HG03280 (cell line): Measurements from ENCODE around the gene HYCC1.
"Not testable (repeated sequence)": the region's sequence is repeated elsewhere in the genome, so short reads cannot be mapped to it uniquely, and the experiment has no call there.

Source experiments
- ATAC-seq: cut with Tn5 transposase; IDR thresholded peaks from one replicate; pipeline ENCODE4 v1.9.1; 2021; ENCODE audit warnings: mild to moderate bottlenecking, moderate library complexity; ENCODE audit not compliant: unreplicated experiment

HYCC1 gene

GRCh38 chr7:22989643-22990587 is 24.0 kb downstream of the HYCC1 start:
- no peak for ATAC-seq

DNA sequence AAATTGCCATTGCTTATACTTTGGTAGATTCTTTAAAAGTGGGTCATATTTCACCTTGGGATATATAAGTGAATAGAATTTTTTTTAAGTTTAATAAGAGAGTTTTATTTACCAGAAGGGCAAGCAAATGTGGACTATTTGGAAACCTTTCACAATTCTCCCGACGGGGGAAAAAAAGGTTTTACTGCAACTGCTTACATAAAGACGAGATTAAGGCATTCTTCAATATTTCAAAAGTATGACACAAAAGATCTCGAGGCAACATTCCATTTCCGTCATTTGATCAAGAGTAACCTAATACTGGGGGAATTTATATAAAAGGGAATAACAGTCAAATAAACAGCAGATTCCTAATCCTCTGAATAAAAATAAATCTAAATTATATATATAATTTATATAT is 28.5 kb downstream of the HYCC1 start:
- ATAC-seq = no peak

- no peak for ATAC-seq
Measured at GRCh38 chr7:22983257-22983855, 30.6 kb downstream of the HYCC1 start.

- ATAC-seq = no peak
Measured at GRCh38 chr7:22980422-22980821, 33.5 kb downstream of the HYCC1 start.

GRCh38 chr7:22979861-22980260 is 34.1 kb downstream of the HYCC1 start:
- no peak for ATAC-seq

GRCh38 chr7:22979251-22979650 is 34.7 kb downstream of the HYCC1 start:
- ATAC-seq = no peak

- not testable (repeated sequence) for ATAC-seq
Measured at GRCh38 chr7:22974636-22975035, 39.3 kb downstream of the HYCC1 start.

GRCh38 chr7:22972207-22972606 is 41.7 kb downstream of the HYCC1 start:
- ATAC-seq = no peak

DNA sequence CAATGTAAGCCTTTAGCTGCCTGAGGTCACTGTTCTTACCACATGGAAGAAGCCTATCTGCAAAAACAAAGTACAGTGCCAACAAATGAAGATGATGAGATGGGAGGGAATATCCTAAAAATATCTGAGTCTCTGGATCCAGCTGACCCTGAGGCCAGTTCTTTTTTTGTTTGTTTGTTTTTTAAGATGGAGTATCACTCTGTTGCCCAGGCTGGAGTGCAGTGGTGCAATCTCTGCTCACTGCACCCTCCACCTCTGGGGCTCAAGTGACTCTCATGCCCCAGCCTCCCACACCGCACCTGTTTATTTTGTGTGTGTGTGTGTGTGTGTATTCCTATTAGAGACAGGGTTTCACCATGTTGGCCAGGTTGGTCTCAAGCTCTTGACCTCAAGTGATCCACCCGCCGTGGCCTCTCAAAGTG is 44.9 kb downstream of the HYCC1 start:
- no peak for ATAC-seq
